GM21786 (cell line): ENCODE results near the gene FASTK.

Experiments used
- ATAC-seq: cut with Tn5 transposase; IDR thresholded peaks from one replicate; pipeline ENCODE4 v1.9.1; 2021; ENCODE audit not compliant: unreplicated experiment

Gene FASTK

DNA sequence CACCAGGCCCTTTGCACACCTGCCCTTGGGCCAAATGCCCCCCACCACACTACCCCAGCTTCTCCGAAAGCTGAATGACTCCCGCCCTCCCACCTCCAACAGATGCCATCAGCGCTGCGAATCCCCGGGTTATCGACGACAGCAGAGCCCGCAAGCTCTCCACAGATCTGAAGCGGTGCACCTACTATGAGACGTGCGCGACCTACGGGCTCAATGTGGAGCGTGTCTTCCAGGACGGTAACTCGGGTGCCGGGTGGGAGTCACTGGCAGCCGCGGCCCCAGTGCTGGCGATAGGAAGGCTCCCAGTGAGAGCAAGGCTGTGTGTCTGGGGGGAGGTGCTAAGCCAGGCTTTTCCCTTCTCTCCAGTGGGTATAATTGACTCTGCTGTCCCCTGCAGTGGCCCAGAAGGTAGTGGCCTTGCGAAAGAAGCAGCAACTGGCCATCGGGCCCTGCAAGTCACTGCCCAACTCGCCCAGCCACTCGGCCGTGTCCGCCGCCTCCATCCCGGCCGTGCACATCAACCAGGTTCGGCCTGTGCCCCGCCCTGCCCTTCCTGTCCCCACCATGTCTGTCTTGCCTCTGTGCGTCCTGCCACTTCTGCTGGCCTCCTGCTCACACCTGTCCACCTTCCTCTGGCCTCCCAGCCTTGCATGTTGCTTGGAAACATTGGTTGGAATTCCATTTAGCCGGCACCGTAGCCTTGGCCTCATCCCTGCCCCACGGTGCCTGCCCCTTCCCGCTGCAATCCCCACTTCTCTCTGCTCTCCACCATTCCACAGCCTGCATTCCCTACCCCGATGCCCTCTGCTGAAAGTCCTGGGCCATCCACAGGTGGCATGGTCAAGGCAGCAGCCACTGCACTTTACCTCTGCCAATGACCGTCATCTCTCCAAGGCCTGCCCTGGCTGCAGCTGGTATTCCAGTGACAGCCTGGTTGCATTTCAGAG lies 37.8 kb upstream of the FASTK start:
- no peak for ATAC-seq

DNA sequence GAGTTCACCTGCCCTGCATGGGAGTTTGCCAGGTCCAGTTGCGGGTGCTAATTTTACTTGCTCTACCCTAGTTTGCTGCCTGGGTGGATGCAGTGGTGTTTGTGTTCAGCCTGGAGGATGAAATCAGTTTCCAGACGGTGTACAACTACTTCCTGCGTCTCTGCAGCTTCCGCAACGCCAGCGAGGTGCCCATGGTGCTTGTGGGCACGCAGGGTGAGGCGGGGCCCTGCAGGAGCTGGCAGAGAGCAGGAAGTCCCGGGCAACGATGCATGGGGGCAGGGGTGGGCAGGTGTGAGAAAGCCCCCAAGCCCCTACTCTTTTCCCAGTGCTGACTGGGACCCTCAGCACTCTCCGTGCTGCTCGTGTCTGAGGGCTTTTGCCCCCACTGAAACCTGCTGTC lies 37.0 kb upstream of the FASTK start:
- no peak for ATAC-seq

DNA sequence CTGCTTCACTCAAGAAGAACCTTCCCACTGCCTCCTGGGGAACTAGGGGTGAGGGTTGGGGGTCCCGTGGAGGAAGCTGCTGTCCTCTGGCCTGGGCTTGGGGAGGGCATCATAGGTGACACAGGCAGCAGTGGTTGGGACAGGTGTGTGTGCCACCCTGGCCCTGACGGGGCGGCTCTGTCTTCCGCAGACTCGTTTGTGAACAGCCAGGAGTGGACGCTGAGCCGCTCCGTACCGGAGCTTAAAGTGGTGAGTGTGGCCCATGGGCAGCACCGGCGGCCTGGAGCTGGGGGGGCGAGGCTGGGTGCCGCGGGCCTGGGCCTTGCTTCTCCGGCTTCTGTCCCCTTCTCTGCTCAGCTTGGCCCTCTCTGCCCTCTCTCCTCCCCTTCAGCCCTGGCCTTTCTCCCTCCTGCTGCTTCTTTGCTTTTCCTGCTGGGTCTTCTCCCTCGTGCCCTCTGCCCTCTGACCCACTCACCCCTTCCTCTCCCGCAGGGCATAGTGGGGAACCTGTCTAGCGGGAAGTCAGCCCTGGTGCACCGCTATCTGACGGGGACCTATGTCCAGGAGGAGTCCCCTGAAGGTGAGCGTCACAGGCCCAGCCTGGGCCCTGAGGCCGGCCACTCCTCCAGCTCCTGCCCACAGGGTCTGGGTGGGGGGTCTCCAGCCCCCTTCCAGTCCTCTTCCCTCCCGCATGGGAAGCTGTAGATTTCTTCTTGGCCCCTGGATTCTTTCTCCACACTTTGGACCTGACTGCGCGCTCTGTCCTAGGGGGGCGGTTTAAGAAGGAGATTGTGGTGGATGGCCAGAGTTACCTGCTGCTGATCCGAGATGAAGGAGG lies 36.2 kb upstream of the FASTK start:
- no peak for ATAC-seq

DNA sequence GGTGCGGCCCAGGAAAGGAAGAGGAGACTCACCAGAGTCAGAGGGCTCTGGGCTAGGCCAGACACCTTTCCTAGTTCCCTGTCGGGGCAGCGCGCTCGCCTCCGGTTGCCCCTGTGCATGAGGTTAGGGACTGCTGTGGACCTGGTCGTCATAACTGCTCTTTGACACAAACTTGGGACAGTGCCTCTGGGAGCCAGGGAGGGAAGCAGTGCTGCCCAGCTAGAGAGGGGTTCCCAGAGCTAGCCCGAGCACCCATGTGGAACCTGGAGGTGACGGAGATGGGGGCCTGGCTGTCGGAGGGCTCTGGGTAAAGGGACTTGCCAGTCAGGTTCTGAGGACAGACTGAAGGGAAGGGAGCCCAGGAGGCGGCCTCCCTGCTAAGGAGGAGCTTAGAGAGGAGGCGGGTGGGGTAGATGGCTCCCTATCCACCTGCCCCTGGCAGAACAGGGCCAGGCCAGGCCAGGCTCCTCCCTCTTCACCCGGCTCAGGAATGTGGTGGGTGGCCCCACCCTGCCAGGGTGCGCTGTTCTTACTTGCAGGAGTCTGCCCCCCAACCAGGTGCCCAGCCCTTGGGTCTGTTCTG lies 35.3 kb upstream of the FASTK start:
- no peak for ATAC-seq

DNA sequence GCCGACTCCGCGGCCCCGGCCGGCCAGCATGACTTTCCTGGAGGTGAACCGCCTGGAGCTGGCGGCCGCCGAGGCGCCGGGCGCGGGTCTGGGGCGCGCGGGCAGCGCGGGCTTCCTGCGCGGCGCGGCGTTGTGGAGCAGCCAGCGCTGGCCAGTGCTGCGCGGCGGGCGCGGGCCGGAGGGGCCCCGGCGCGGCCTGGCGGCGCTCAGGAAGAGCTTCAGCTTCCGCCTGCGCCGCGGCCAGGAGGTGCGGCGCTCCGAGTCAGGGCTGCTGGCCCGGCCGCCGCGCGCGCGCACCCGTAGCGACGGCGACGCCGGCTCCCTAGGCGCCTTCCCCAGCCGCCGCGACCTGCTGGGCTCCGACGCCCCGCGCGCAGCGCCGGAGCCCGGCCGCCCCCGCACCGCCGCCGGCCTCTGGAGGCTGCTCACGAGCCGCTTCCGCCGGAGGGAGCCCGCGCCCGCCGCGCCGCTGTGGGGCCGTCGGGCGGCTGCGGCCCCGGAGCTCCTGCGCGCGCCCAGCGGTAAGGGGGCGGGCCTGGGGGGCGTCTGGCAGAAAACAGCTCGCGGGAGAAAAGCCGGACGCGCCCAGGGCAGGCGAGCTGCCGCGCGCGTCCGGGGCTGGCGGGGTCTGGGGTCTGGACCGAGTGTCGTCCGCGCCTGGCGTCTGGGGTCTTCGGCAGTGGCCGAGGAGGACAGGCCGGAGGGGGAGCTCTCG lies 34.7 kb upstream of the FASTK start:
- ATAC-seq = no peak

DNA sequence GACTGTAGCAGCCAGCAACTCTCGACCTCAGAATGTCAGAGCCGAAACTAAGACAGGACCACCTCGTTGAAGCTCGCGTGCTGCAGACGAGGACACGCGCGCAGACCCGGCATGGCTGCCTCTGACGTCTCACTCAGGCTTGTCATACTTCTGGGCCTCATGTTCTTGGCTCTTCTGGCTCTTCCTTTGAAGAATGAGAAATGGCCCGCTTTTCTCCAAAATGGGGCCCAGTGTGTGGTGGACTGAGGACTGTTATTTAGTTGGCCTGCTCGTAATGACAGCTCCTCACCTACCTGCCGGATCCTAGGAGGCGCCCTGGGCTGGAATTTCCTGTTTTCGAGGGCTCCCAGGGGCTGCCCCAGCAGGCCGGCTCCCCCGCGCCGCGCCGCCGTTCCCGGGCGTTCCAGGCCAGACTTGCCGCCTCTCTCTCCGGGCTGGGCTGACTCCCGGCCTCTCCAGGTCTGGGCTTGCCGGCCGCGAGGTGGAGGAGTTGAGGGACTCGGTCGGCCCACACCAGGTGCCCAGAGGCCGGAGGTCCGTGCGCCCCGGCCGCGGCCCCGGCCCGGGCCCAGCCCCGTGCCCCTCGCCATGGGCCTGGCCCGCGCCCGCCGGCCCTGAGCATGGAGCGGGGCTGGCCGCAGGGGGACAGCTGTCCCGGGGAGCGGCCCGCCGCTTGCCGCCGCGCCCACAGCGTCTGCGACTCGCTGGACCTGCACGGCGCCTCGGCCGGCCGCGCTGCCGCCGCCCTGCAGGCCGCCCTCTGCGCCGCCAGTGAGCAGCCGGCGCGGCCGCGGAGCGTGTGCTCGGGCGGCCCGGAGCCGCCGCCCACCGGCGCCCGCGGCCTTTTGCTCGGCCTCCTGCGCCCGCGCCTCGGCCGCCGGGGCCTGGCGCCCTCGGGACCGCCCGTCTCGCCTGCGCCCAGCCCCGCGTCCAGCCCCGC lies 33.8 kb upstream of the FASTK start:
- no peak for ATAC-seq

DNA sequence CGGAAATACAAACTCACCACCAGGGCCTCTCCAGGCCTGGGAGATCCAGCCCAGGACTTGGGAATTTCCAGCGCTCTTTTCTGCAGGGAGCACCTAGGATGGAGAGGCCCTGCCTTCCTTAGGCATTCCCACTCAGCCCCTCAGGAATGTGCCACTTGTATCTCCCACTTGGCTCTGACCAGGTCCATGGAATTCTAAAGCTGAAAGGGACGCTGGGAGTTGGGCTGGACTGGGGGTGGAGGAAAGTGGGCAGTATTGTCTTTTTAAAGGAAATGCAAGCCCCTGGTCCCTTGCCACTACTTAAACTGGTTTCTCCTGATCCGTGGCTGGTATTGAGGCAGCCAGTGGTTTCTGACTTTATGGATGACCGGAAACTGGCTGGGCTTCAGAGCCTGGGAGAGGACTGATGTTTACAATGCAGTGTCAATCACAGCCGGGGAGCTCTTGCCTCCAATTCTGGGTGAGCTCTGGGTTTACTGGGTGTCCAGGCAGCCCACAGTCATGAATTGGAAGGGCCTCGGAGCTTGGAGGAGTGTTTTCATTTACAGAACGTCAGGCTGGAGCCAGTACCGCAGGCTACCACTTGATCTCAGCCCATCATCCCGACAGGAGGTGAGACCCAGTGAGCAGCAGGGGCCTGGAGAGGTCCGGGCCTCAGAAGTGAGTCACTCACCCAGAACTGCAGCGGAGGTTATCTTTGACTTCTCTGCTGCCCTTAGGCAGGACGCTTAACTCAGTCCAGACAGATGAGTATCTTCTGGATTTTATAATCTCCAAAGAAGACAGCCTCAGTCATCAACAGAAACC lies 32.9 kb upstream of the FASTK start:
- no peak for ATAC-seq

DNA sequence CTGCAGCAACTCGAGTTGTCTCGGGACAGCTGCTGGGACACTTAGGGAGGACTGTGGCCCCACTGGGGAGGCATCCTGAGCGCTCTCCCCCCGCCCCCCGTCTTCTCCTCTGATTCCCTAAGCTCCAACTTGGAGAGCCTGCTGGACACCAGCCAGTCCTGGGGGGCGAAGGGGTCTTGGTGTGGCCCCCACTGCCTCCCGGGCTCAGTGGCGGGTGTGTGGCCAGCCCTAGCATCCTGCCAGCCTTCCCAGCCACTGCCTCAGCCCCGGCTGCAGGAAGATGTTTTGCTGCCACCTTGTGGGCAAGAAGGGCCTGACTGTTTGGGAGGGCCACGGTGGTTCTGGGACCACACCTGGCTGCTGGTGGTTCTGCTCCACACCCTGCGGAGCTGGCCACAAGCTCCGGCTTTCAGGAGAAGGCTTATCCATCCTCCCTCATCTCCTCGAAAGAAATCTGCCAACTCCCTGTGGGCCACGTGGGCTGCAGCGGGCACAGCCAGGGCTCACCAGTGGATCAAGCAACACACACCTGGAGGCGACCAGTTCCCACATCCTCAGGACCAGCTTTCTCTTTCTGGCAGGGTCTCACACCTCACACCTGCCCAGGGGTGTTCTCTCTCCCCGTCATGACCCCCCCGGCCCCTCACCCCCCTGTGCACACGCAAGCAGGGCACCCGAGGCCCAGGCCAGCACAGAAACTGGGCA lies 30.5 kb upstream of the FASTK start:
- peak; percentile 91 for ATAC-seq

DNA sequence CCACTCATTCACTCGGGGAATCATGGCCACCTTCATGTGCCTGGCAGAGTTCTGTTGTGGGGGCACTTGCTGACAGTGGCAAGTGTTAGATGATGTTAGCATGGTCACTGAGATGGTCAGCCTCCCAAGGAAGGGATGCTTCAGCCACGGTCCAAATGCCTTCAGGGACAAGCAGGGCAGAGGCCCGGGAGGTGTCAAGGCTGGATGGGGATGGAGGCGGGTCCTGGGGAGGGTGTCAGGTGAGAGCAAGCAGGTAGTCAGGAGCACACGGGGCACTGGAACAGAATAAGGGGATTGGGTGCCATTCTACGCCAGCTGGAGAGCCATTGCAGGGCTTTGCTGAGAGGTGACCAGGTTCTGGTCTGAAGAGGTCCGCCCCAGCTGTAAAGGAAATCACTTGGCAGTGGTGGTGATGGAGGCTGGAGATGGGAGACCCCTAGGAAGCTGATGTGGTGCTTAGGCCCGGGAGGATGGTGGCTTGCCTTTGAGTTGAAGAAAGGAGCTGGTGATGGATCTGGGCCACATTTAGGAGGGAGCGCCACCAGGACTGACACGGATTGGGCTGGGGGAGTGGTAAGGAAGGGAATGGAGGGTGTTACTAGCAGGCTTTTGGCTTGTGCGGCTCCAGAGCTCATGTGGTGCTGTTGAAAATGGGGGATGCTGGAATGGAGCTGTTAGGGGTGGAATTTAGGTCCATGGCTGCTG lies 29.8 kb upstream of the FASTK start:
- no peak for ATAC-seq

DNA sequence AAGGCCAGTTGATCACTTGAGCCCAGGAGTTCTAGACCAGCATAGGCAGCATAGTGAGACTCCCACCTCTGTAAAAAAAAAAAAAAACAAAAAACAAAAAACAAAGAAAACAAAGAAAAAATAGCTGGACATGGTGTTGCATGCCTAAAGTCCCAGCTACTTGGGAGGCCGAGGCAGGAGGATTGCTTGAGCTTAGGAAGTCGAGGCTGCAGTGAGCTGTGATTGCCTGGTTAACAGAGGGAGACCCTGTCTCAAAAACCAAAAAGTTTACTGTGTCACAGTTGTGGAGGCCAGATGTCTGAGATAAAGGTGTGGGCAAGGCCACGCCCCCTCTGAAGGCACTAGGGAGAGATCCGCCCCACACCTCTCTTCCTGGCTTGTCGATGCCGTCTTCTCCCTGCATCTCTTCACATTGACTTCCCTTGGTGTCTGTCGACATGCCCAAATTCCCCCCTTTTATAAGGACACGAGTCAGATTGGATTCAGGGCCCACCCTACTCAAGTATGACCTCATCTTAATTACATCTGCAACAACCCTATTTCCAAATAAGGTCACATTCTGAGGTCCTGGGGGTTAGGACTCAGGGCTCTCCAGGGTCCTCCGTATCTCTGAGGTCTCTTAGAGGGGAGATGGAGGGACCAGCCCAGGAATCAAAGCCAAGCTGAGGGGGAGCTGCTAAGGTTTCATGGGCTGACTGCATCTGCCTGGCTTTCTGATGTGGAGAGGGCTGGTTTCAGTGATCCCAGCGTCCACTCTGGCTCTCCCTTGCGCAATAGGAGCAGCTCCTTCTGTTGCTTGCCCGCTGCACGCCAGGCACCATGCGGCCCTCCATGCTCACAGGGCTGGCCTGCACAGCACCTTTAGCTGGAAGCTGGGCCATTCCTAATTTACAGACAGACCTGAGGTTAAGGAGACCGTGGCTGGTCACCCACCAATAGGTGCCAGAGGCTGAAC lies 28.8 kb upstream of the FASTK start:
- ATAC-seq = no peak

DNA sequence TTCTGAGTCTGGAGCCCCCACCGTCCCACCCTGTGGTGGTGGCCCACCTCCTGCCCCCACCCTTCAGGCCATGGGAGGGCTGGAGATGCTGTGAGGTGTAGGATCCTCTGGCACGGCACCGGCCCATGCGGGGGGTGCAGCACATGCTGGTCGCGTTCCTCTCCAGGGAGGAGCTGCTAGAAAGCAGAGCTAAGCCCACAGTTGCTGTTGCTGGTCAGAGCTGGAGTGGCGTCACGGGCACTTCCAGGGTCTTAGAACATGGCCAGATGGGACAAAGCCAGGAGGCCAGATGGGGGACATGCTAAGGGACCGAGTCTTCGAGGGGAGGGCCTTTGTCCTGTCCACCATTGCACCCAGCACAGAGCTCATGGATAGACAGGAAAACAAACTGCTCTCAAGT lies 27.3 kb upstream of the FASTK start:
- no peak for ATAC-seq

DNA sequence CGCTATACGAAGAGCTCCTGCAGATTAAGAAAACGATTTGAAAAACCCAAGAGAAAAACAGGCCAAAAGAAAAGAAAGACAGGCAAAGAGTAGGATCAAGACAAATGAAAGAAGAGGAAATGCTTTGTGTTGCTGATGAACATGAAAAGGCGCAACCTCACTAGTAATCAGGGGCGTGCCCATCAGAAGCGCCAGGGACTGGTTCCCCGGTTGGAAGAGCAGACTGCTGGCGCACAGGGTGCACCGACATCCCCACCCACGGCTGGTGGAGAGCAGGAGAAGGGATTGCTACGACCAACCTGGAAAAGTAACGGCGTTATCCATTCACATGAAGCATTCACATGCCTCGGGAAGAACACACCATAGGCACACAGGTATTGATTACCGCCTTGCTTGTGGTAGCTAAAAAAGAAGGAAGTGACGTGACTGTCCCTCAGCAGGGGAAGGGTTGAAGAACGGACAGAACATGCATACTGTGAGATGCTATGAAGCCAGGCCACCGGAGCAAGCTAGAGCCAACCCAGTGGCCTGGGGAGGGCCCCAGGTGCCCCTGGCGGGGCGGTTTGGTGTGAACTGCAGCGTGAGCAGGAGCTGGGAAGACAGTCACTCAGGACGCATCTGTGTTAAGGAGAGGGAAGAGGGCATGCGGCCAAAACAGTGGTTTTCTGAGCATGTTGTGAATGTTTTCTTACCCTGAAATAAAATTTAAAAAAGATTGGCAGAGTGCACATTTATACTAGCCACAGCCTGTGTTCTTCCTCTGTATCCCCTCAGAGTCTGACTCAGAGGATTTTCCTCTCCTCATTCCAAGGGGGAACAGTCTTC lies 24.0 kb upstream of the FASTK start:
- no peak for ATAC-seq

DNA sequence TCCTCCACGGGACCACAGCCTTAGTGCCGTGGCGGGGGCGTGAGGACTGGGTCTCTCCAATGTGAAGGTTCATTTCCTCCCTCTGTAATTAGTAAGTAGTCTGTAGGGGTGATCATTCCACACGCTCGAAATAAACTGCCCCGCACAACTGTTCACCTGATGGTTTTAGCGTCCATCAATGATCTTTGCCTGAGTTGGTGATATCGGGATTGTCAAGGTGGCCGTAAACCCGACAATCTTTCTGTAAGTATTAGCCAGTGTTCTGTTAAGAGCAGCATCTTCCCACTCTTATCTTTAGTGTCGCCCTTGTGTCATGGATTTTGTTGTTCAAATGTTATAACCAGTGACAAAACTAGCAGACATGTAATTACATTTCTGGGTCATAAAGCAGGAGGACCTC lies 23.4 kb upstream of the FASTK start:
- ATAC-seq = no peak

DNA sequence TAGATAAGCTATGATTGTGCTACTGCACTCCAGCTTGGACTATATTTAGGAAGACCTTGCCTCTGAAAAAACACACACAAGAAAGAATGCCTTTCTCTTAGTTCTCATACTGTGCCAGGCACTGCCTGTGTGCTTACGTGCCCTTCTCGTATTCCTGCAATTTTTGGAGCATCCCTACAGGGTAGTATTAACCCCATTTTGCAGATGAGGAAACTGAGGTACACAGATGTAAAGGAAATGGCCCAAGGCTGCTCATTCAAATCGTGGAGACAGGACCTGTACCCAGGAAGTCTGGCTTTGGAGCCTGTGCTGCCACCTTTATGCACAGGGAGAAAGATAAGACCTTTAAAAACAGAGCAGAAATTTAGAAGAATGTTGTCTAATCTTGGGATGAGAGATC lies 22.4 kb upstream of the FASTK start:
- ATAC-seq = no peak

DNA sequence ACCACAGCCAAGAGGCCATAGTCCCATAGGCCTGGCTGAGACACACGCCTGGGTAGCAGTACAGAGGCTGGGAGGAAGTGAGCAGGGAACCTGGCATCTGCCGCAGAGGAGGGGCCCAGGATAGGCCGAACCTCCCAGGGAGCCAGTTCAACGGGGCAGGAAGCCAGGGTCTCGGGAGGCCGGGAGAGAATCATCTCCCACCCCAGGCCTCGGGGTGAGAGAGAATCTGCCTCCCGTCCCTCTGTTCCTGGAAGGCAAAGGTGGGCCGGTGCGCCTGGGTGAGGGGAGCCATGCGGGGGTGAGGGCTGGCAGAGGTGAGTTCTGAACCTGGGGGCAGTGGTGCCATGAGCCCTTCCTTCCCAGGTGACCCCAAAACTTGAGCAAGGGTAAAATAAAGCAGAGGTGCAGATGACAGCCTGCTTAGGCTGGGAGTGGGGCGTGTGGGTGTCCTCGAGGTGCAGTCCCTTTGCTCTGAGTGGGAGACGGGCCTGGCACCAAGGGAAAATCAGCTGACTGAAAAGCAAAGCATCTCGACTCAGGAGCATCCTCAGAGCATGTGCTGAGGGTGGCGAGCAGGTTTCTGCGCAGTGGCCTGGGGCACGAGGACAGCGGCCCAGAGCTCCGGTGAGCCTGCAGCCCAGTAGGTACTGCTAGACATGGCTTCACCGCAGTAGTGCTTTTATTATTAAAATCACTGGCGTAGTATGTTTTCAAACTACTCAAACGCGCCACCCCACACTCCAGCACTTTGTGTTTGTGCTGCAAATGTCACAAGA lies 21.2 kb upstream of the FASTK start:
- ATAC-seq = no peak
